Mesenchymal stem cell (in vitro differentiated cells and primary cell): Measurements from ENCODE around the gene ZNF503.

Experiments
- DNase-seq: peaks from one replicate; pipeline ENCODE4 v3.0.0-alpha.2; 2013
- H2AFZ ChIP-seq: one replicate; pipeline ENCODE4 v1.6.1; 2013; ENCODE audit warnings: low read depth, mild to moderate bottlenecking, control low read depth, inconsistent platforms, low read length, moderate library complexity
- H2AK5ac ChIP-seq: 2 replicates; pipeline ENCODE4 v1.6.1; 2013; ENCODE audit warnings: low read length, moderate library complexity, mild to moderate bottlenecking, inconsistent platforms; ENCODE audit not compliant: severe bottlenecking
- H2BK120ac ChIP-seq: one replicate; pipeline ENCODE4 v1.6.1; 2013; ENCODE audit warnings: low read depth, mild to moderate bottlenecking, inconsistent platforms, low read length, moderate library complexity
- H2BK12ac ChIP-seq, 2 experiments: one replicate each; pipeline ENCODE4 v1.6.1; 2013; ENCODE audit warnings: inconsistent platforms in 2 of 2, low read length in 2 of 2, mild to moderate bottlenecking in 2 of 2, moderate library complexity in 2 of 2, control low read depth in 1 of 2
- H2BK15ac ChIP-seq: one replicate; pipeline ENCODE4 v1.6.1; 2013; ENCODE audit warnings: mild to moderate bottlenecking, low read depth, inconsistent platforms; ENCODE audit not compliant: poor library complexity, severe bottlenecking
- H2BK5ac ChIP-seq: 2 replicates; pipeline ENCODE4 v1.6.1; 2013; ENCODE audit warnings: low read depth, mild to moderate bottlenecking, low read length, control low read depth, inconsistent platforms; ENCODE audit not compliant: poor library complexity, severe bottlenecking
- H3K14ac ChIP-seq, 2 experiments: one replicate each; pipeline ENCODE4 v1.6.1; 2013; ENCODE audit warnings: inconsistent platforms in 2 of 2, low read length in 2 of 2, control low read depth in 1 of 2, mild to moderate bottlenecking in 1 of 2, moderate library complexity in 1 of 2
- H3K18ac ChIP-seq, 2 experiments: one replicate each; pipeline ENCODE4 v1.6.1; 2013; ENCODE audit warnings: inconsistent platforms in 2 of 2, low read length in 2 of 2, control low read depth in 1 of 2, low read depth in 1 of 2, mild to moderate bottlenecking in 1 of 2
- H3K23ac ChIP-seq, 2 experiments: one replicate each; pipeline ENCODE4 v1.6.1; 2013; ENCODE audit warnings: inconsistent platforms in 2 of 2, low read length in 2 of 2, mild to moderate bottlenecking in 2 of 2, moderate library complexity in 2 of 2, control low read depth in 1 of 2
- H3K27ac ChIP-seq: 2 replicates; pipeline ENCODE4 v1.5.1; 2013; ENCODE audit warnings: mild to moderate bottlenecking, moderate library complexity, low read length, control low read depth, inconsistent platforms; ENCODE audit not compliant: poor library complexity, severe bottlenecking
- H3K27me3 ChIP-seq, 2 experiments: 2 replicates each; pipeline versions ENCODE4 v1.6.1 to v1.7.0; 2013; ENCODE audit warnings: low read length in 2 of 2, mild to moderate bottlenecking in 2 of 2, moderate library complexity in 2 of 2, control low read depth in 1 of 2, inconsistent platforms in 1 of 2; ENCODE audit not compliant: control insufficient read depth in 1 of 2, insufficient read depth in 1 of 2
- H3K36me3 ChIP-seq, 2 experiments: 2 replicates each; pipeline versions ENCODE4 v1.6.1 to v1.7.0; 2013; ENCODE audit warnings: low read length in 2 of 2, control low read depth in 1 of 2, inconsistent platforms in 1 of 2, low read depth in 1 of 2, mild to moderate bottlenecking in 1 of 2; ENCODE audit not compliant: insufficient read depth in 2 of 2, control insufficient read depth in 1 of 2
- H3K4ac ChIP-seq, 2 experiments: one replicate each; pipeline ENCODE4 v1.6.1; 2013; ENCODE audit warnings: inconsistent platforms in 2 of 2, low read length in 2 of 2, mild to moderate bottlenecking in 2 of 2, moderate library complexity in 2 of 2, control low read depth in 1 of 2, low read depth in 1 of 2
- H3K4me1 ChIP-seq: 2 replicates; pipeline ENCODE4 v1.6.1; 2013; ENCODE audit warnings: low read depth, low read length, control low read depth; ENCODE audit not compliant: control insufficient read depth, insufficient read depth
- H3K4me2 ChIP-seq: 2 replicates; pipeline ENCODE4 v1.6.1; 2013; ENCODE audit warnings: low read length, mild to moderate bottlenecking, inconsistent platforms; ENCODE audit not compliant: poor library complexity, severe bottlenecking
- H3K4me3 ChIP-seq, 2 experiments: 2 replicates each; pipeline versions ENCODE4 v1.5.1 to v1.7.0; 2013; ENCODE audit warnings: low read length in 2 of 2, mild to moderate bottlenecking in 2 of 2, control low read depth in 1 of 2, low read depth in 1 of 2; ENCODE audit not compliant: insufficient read depth in 1 of 2
- H3K79me1 ChIP-seq: replicated peaks from 2 replicates; pipeline ENCODE4 v1.6.1; 2013; ENCODE audit warnings: mild to moderate bottlenecking, control low read depth, low read length, inconsistent platforms; ENCODE audit not compliant: poor library complexity, severe bottlenecking
- H3K9ac ChIP-seq: 2 replicates; pipeline ENCODE4 v1.7.0; 2013; ENCODE audit warnings: mild to moderate bottlenecking, low read length, moderate library complexity
- H3K9me3 ChIP-seq: 2 replicates; pipeline ENCODE4 v1.7.0; 2013; ENCODE audit warnings: mild to moderate bottlenecking, low read length; ENCODE audit not compliant: control insufficient read depth
- H4K8ac ChIP-seq: one replicate; pipeline ENCODE4 v1.6.1; 2013; ENCODE audit warnings: inconsistent platforms, mild to moderate bottlenecking, low read length, moderate library complexity
- H4K91ac ChIP-seq: one replicate; pipeline ENCODE4 v1.6.1; 2013; ENCODE audit warnings: mild to moderate bottlenecking, low read length, inconsistent platforms
- WGBS: methylation state at CpG from one replicate; pipeline ENCODE4 v1.1.7; 2013; ENCODE audit warnings: mixed read lengths; 5-methylcytosine and 5-hydroxymethylcytosine counted together

The ZNF503 gene

GRCh38 chr10:75429159-75429827 lies 27.7 kb upstream of the ZNF503 start:
- no peak overlapping the region for H3K4me3 ChIP-seq
- H3K9me3 ChIP-seq: no peaks in the 10 kb centered on the region
- H4K8ac ChIP-seq: no peak overlapping the region
- peaks cover 0 to 64% of the 10 kb centered on the region in 2 experiments for H3K27me3 ChIP-seq
- H3K4me1 ChIP-seq: peaks cover 4% of the 10 kb centered on the region
- H3K23ac ChIP-seq: no peak overlapping the region
- peak overlapping the region in 1 of 2 experiments; percentile 14 for H3K18ac ChIP-seq
- H2BK12ac ChIP-seq: peak overlapping the region in 1 of 2 experiments; percentile 37
- H3K27ac ChIP-seq: no peak overlapping the region
- no peak overlapping the region for H2BK120ac ChIP-seq
- 80% methylated on average over 4 of the region's 5 CpGs for WGBS
- H3K9ac ChIP-seq: no peak overlapping the region
- no peak overlapping the region for H2AK5ac ChIP-seq
- H3K4ac ChIP-seq: no peak overlapping the region
- no peak overlapping the region for H2BK15ac ChIP-seq
- H2BK5ac ChIP-seq: no peak overlapping the region
- no peaks in the 10 kb centered on the region for H3K36me3 ChIP-seq
- DNase-seq: no peak
- H3K79me1 ChIP-seq: no peaks in the 10 kb centered on the region
- no peak overlapping the region for H2AFZ ChIP-seq
- peak overlapping the region; percentile 47 for H4K91ac ChIP-seq
- H3K4me2 ChIP-seq: no peak overlapping the region
- H3K14ac ChIP-seq: no peak overlapping the region

- no peak overlapping the region for H3K4ac ChIP-seq
- peaks cover 0 to 61% of the 10 kb centered on the region in 2 experiments for H3K27me3 ChIP-seq
- H3K9me3 ChIP-seq: no peaks in the 10 kb centered on the region
- no peak overlapping the region for H2BK15ac ChIP-seq
- peak overlapping the region; percentile 52 for H4K8ac ChIP-seq
- no peaks in the 10 kb centered on the region for H3K79me1 ChIP-seq
- peak overlapping the region; percentile 6 to 37 for H3K18ac ChIP-seq
- no peak overlapping the region for H3K4me2 ChIP-seq
- no peaks in the 10 kb centered on the region for H3K36me3 ChIP-seq
- no peak overlapping the region for H2BK120ac ChIP-seq
- peaks cover 4% of the 10 kb centered on the region for H3K4me1 ChIP-seq
- no peak overlapping the region for H3K14ac ChIP-seq
- no peak overlapping the region for H2AK5ac ChIP-seq
- no peak overlapping the region for H3K27ac ChIP-seq
- DNase-seq: peak; percentile 65
- H3K4me3 ChIP-seq: peak overlapping the region in 1 of 2 experiments; percentile 10
- H4K91ac ChIP-seq: peak overlapping the region; percentile 23
- peak overlapping the region; percentile 46 for H3K9ac ChIP-seq
- H2BK5ac ChIP-seq: no peak overlapping the region
- H3K23ac ChIP-seq: no peak overlapping the region
- peak overlapping the region in 1 of 2 experiments; percentile 0 for H2BK12ac ChIP-seq
- no peak overlapping the region for H2AFZ ChIP-seq
- WGBS: 47% methylated on average over 7 of the region's 9 CpGs
Observed at GRCh38 chr10:75428434-75429158, 27.0 kb upstream of the ZNF503 start.

GRCh38 chr10:75427951-75428350 lies 26.4 kb upstream of the ZNF503 start:
- Histone ChIP-seq H2AFZ (no peak overlapping the region), H3K4me2 (no peak overlapping the region)

GRCh38 chr10:75426880-75427279 lies 25.3 kb upstream of the ZNF503 start:
- Histone ChIP-seq H3K9me3 (no peaks in the 10 kb centered on the region), H3K27ac (no peak overlapping the region), H2BK15ac (no peak overlapping the region), H3K18ac (no peak overlapping the region), H2BK12ac (no peak overlapping the region), H2AK5ac (no peak overlapping the region), H3K4me2 (no peak overlapping the region), H3K14ac (no peak overlapping the region), H3K9ac (no peak overlapping the region), H4K91ac (no peak overlapping the region), H3K23ac (no peak overlapping the region), H3K36me3 (no peaks in the 10 kb centered on the region), H3K4me3 (no peak overlapping the region), H2AFZ (no peak overlapping the region), H4K8ac (no peak overlapping the region), H3K79me1 (no peaks in the 10 kb centered on the region), H3K27me3 (peaks cover 0 to 44% of the 10 kb centered on the region in 2 experiments), H3K4me1 (peaks cover 4% of the 10 kb centered on the region), H2BK120ac (no peak overlapping the region), H3K4ac (no peak overlapping the region), H2BK5ac (no peak overlapping the region)
- no CpG with 5 or more reads among the region's 1 CpG for WGBS
- no peak for DNase-seq

More at GRCh38 chr10:75427951-75428350, 26.4 kb upstream of the ZNF503 start:
- WGBS: 47% methylated on average over 3 of the region's 3 CpGs
- Histone ChIP-seq H4K8ac (no peak overlapping the region), H2BK12ac (no peak overlapping the region), H2AK5ac (no peak overlapping the region), H4K91ac (no peak overlapping the region), H3K79me1 (no peaks in the 10 kb centered on the region), H3K9me3 (no peaks in the 10 kb centered on the region), H2BK120ac (no peak overlapping the region), H3K4ac (no peak overlapping the region), H2BK5ac (no peak overlapping the region), H3K14ac (no peak overlapping the region), H3K23ac (no peak overlapping the region), H3K4me1 (peaks cover 4% of the 10 kb centered on the region), H3K18ac (peak overlapping the region in 1 of 2 experiments; percentile 6), H3K27me3 (peaks cover 0 to 55% of the 10 kb centered on the region in 2 experiments), H3K27ac (no peak overlapping the region), H2BK15ac (no peak overlapping the region), H3K9ac (peak overlapping the region; percentile 30), H3K4me3 (peak overlapping the region in 1 of 2 experiments; percentile 10), H3K36me3 (no peaks in the 10 kb centered on the region)
- no peak for DNase-seq
